Fibroblast of lung (primary cell): ENCODE data around the gene FAM174B.

Source experiments
- CTCF ChIP-seq, 2 donors: IDR thresholded peaks in 1 of 2; conservative IDR thresholded peaks in 1 of 2; 1 replicate in 1 of 2; 2 replicates in 1 of 2; pipeline ENCODE4 v1.5.1; 2011 to 2012; ENCODE audit warnings: low read length in 2 of 2, control low read depth in 1 of 2, inconsistent platforms in 1 of 2, low read depth in 1 of 2, mild to moderate bottlenecking in 1 of 2
- EZH2 ChIP-seq: IDR thresholded peaks from 2 replicates; pipeline ENCODE4 v1.5.1; 2012; ENCODE audit warnings: low read length, control low read depth, mild to moderate bottlenecking; ENCODE audit errors: missing control alignments

GRCh38 chr15:92637626-92638025 lies 17.9 kb downstream of the FAM174B start:
- TF ChIP-seq CTCF (conservative IDR thresholded peaks at IDR 0.05 in 1 of 2, IDR thresholded peaks at IDR 0.05 in 1 of 2; ENCODE audit: low read depth in 1 of 2, low read length in 2 of 2), result no peak
- no peak for TF ChIP-seq EZH2
